Measurements from ENCODE around the gene DACT2. TPM values are rescaled to one million over a fixed set of nuclear protein-coding genes. Genes with fewer than 3 reads are reported as not detected.

The DACT2 gene
- total and polyA plus RNA-seq, 9 of the 15 experiments (the other 6 are each of a cell fraction or from before 2014, with no cell fraction given) = not detected

GRCh38 chr6:168272415-168273325 lies 46.9 kb downstream of the DACT2 start (continued):
- no peak for TF ChIP-seq ZNF655 (CRISPR knock-in tag; IDR thresholded peaks at IDR 0.05)
- no peak for TF ChIP-seq ZNF263 (CRISPR knock-in tag; IDR thresholded peaks at IDR 0.05; ENCODE audit: borderline replicate concordance)
- peak; percentile 17; the same call in 1 of the 2 replicates for TF ChIP-seq TCF3 (CRISPR knock-in tag; IDR thresholded peaks at IDR 0.05)
- no peak for TF ChIP-seq ESRRB (CRISPR knock-in tag; IDR thresholded peaks at IDR 0.05; ENCODE audit: borderline replicate concordance)
- no peak for TF ChIP-seq ZNF24 (IDR thresholded peaks at IDR 0.05)
- TF ChIP-seq LEF1 (IDR thresholded peaks at IDR 0.05) = 0 out of 2 replicates have a peak, but pooled peaks have one; percentile 48
- peak; percentile 44; the same call in 1 of the 2 replicates for TF ChIP-seq CBFA2T3 (IDR thresholded peaks at IDR 0.05)
- TF ChIP-seq HCFC1 (IDR thresholded peaks at IDR 0.05; ENCODE audit: low read depth, low read length) = no peak
- TF ChIP-seq CHD1 (IDR thresholded peaks at IDR 0.05; ENCODE audit: low read length) = no peak
- no peak for TF ChIP-seq RAD51 (IDR thresholded peaks at IDR 0.05; ENCODE audit: borderline replicate concordance, low read depth)
- TF ChIP-seq JUND (IDR thresholded peaks at IDR 0.05; ENCODE audit: borderline replicate concordance, low read depth, low read length) = no peak
- TF ChIP-seq JUND (tag; IDR thresholded peaks at IDR 0.05; ENCODE audit: borderline replicate concordance, low read depth, low read length) = no peak
- no peak for TF ChIP-seq RFX7 (CRISPR knock-in tag; IDR thresholded peaks at IDR 0.05)
- no peak for TF ChIP-seq CEBPB (tag; IDR thresholded peaks at IDR 0.05)
- 0 out of 2 replicates have a peak, but pooled peaks have one; percentile 45 for TF ChIP-seq SMARCA4 (IDR thresholded peaks at IDR 0.05)
- TF ChIP-seq MAZ (CRISPR knock-in tag; conservative IDR thresholded peaks at IDR 0.05 in 1 of 2, IDR thresholded peaks at IDR 0.05 in 1 of 2) = no peak
- no peak for TF ChIP-seq ZBTB11 (CRISPR knock-in tag; IDR thresholded peaks at IDR 0.05)
- no peak for TF ChIP-seq HNRNPL (IDR thresholded peaks at IDR 0.05; ENCODE audit: low read depth, low read length)
- peak; percentile 44; the same call in 1 of the 2 replicates for TF ChIP-seq PBX2 (CRISPR knock-in tag; IDR thresholded peaks at IDR 0.05; ENCODE audit: low read depth)
- TF ChIP-seq PBX2 (tag; conservative IDR thresholded peaks at IDR 0.05; ENCODE audit: low read depth) = peak; percentile 60
- no peak for TF ChIP-seq ZNF717 (CRISPR knock-in tag; IDR thresholded peaks at IDR 0.05)
